Mesenchymal stem cell (in vitro differentiated cells and primary cell): Measurements from ENCODE around the gene SERPINA10.

Source experiments
- DNase-seq: peaks from one replicate; pipeline ENCODE4 v3.0.0-alpha.2; 2013
- H2AFZ ChIP-seq: one replicate; pipeline ENCODE4 v1.6.1; 2013; ENCODE audit warnings: low read depth, mild to moderate bottlenecking, control low read depth, inconsistent platforms, low read length, moderate library complexity
- H2AK5ac ChIP-seq: 2 replicates; pipeline ENCODE4 v1.6.1; 2013; ENCODE audit warnings: low read length, moderate library complexity, mild to moderate bottlenecking, inconsistent platforms; ENCODE audit not compliant: severe bottlenecking
- H2BK120ac ChIP-seq: one replicate; pipeline ENCODE4 v1.6.1; 2013; ENCODE audit warnings: low read depth, mild to moderate bottlenecking, inconsistent platforms, low read length, moderate library complexity
- H2BK12ac ChIP-seq, 2 experiments: one replicate each; pipeline ENCODE4 v1.6.1; 2013; ENCODE audit warnings: inconsistent platforms in 2 of 2, low read length in 2 of 2, mild to moderate bottlenecking in 2 of 2, moderate library complexity in 2 of 2, control low read depth in 1 of 2
- H2BK15ac ChIP-seq: one replicate; pipeline ENCODE4 v1.6.1; 2013; ENCODE audit warnings: mild to moderate bottlenecking, low read depth, inconsistent platforms; ENCODE audit not compliant: poor library complexity, severe bottlenecking
- H2BK5ac ChIP-seq: 2 replicates; pipeline ENCODE4 v1.6.1; 2013; ENCODE audit warnings: low read depth, mild to moderate bottlenecking, low read length, control low read depth, inconsistent platforms; ENCODE audit not compliant: poor library complexity, severe bottlenecking
- H3K14ac ChIP-seq, 2 experiments: one replicate each; pipeline ENCODE4 v1.6.1; 2013; ENCODE audit warnings: inconsistent platforms in 2 of 2, low read length in 2 of 2, control low read depth in 1 of 2, mild to moderate bottlenecking in 1 of 2, moderate library complexity in 1 of 2
- H3K18ac ChIP-seq, 2 experiments: one replicate each; pipeline ENCODE4 v1.6.1; 2013; ENCODE audit warnings: inconsistent platforms in 2 of 2, low read length in 2 of 2, control low read depth in 1 of 2, low read depth in 1 of 2, mild to moderate bottlenecking in 1 of 2
- H3K23ac ChIP-seq, 2 experiments: one replicate each; pipeline ENCODE4 v1.6.1; 2013; ENCODE audit warnings: inconsistent platforms in 2 of 2, low read length in 2 of 2, mild to moderate bottlenecking in 2 of 2, moderate library complexity in 2 of 2, control low read depth in 1 of 2
- H3K27ac ChIP-seq: 2 replicates; pipeline ENCODE4 v1.5.1; 2013; ENCODE audit warnings: mild to moderate bottlenecking, moderate library complexity, low read length, control low read depth, inconsistent platforms; ENCODE audit not compliant: poor library complexity, severe bottlenecking
- H3K27me3 ChIP-seq, 2 experiments: 2 replicates each; pipeline versions ENCODE4 v1.6.1 to v1.7.0; 2013; ENCODE audit warnings: low read length in 2 of 2, mild to moderate bottlenecking in 2 of 2, moderate library complexity in 2 of 2, control low read depth in 1 of 2, inconsistent platforms in 1 of 2; ENCODE audit not compliant: control insufficient read depth in 1 of 2, insufficient read depth in 1 of 2
- H3K36me3 ChIP-seq, 2 experiments: 2 replicates each; pipeline versions ENCODE4 v1.6.1 to v1.7.0; 2013; ENCODE audit warnings: low read length in 2 of 2, control low read depth in 1 of 2, inconsistent platforms in 1 of 2, low read depth in 1 of 2, mild to moderate bottlenecking in 1 of 2; ENCODE audit not compliant: insufficient read depth in 2 of 2, control insufficient read depth in 1 of 2
- H3K4ac ChIP-seq, 2 experiments: one replicate each; pipeline ENCODE4 v1.6.1; 2013; ENCODE audit warnings: inconsistent platforms in 2 of 2, low read length in 2 of 2, mild to moderate bottlenecking in 2 of 2, moderate library complexity in 2 of 2, control low read depth in 1 of 2, low read depth in 1 of 2
- H3K4me1 ChIP-seq: 2 replicates; pipeline ENCODE4 v1.6.1; 2013; ENCODE audit warnings: low read depth, low read length, control low read depth; ENCODE audit not compliant: control insufficient read depth, insufficient read depth
- H3K4me2 ChIP-seq: 2 replicates; pipeline ENCODE4 v1.6.1; 2013; ENCODE audit warnings: low read length, mild to moderate bottlenecking, inconsistent platforms; ENCODE audit not compliant: poor library complexity, severe bottlenecking
- H3K4me3 ChIP-seq, 2 experiments: 2 replicates each; pipeline versions ENCODE4 v1.5.1 to v1.7.0; 2013; ENCODE audit warnings: low read length in 2 of 2, mild to moderate bottlenecking in 2 of 2, control low read depth in 1 of 2, low read depth in 1 of 2; ENCODE audit not compliant: insufficient read depth in 1 of 2
- H3K79me1 ChIP-seq: replicated peaks from 2 replicates; pipeline ENCODE4 v1.6.1; 2013; ENCODE audit warnings: mild to moderate bottlenecking, control low read depth, low read length, inconsistent platforms; ENCODE audit not compliant: poor library complexity, severe bottlenecking
- H3K9ac ChIP-seq: 2 replicates; pipeline ENCODE4 v1.7.0; 2013; ENCODE audit warnings: mild to moderate bottlenecking, low read length, moderate library complexity
- H3K9me3 ChIP-seq: 2 replicates; pipeline ENCODE4 v1.7.0; 2013; ENCODE audit warnings: mild to moderate bottlenecking, low read length; ENCODE audit not compliant: control insufficient read depth
- H4K8ac ChIP-seq: one replicate; pipeline ENCODE4 v1.6.1; 2013; ENCODE audit warnings: inconsistent platforms, mild to moderate bottlenecking, low read length, moderate library complexity
- H4K91ac ChIP-seq: one replicate; pipeline ENCODE4 v1.6.1; 2013; ENCODE audit warnings: mild to moderate bottlenecking, low read length, inconsistent platforms
- WGBS: methylation state at CpG from one replicate; pipeline ENCODE4 v1.1.7; 2013; ENCODE audit warnings: mixed read lengths; 5-methylcytosine and 5-hydroxymethylcytosine counted together

The SERPINA10 gene

GRCh38 chr14:94295360-94296180, 2.5 kb upstream of the SERPINA10 start:
- Histone ChIP-seq H2BK120ac (no peak overlapping the region), H3K4ac (no peak overlapping the region), H3K9me3 (no peaks in the 10 kb centered on the region), H3K4me2 (no peak overlapping the region), H3K18ac (no peak overlapping the region), H3K36me3 (no peaks in the 10 kb centered on the region), H3K79me1 (no peaks in the 10 kb centered on the region), H2BK12ac (no peak overlapping the region), H3K27ac (no peak overlapping the region), H4K91ac (no peak overlapping the region), H2AK5ac (no peak overlapping the region), H2AFZ (no peak overlapping the region), H3K9ac (no peak overlapping the region), H2BK15ac (no peak overlapping the region), H3K14ac (no peak overlapping the region), H3K4me1 (no peaks in the 10 kb centered on the region), H2BK5ac (no peak overlapping the region), H3K4me3 (no peak overlapping the region), H3K23ac (no peak overlapping the region), H4K8ac (no peak overlapping the region), H3K27me3 (peaks cover 0 to 12% of the 10 kb centered on the region in 2 experiments)
- no peak for DNase-seq
- 77% methylated on average over 9 of the region's 9 CpGs for WGBS

DNA sequence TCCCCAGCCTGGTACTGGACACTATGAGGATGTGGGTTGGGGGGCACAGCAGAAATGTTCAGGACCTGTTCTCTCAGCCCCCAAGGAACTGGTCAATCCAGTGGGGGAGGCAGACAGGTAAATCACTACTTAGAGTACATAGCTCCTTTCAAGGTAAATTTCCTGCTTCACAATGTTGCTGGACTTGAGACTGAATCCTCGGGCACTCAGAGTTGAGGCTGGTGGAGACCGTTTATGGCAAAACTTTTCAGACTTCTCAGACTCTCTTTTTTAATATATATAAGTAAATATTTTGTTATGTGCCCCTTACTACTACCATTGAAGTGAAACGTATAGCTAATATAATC, 483 bp upstream of the SERPINA10 start:
- no peak overlapping the region for H2BK12ac ChIP-seq
- no peak overlapping the region for H3K4me2 ChIP-seq
- H3K27me3 ChIP-seq: peaks cover 0 to 12% of the 10 kb centered on the region in 2 experiments
- H3K4me3 ChIP-seq: no peak overlapping the region
- no peak overlapping the region for H2BK5ac ChIP-seq
- no peak overlapping the region for H4K8ac ChIP-seq
- no peaks in the 10 kb centered on the region for H3K9me3 ChIP-seq
- no peaks in the 10 kb centered on the region for H3K4me1 ChIP-seq
- no peaks in the 10 kb centered on the region for H3K79me1 ChIP-seq
- H3K9ac ChIP-seq: no peak overlapping the region
- H3K23ac ChIP-seq: no peak overlapping the region
- H4K91ac ChIP-seq: no peak overlapping the region
- H3K36me3 ChIP-seq: no peaks in the 10 kb centered on the region
- H3K18ac ChIP-seq: no peak overlapping the region
- H2BK15ac ChIP-seq: no peak overlapping the region
- no peak overlapping the region for H2AK5ac ChIP-seq
- no peak for DNase-seq
- no peak overlapping the region for H3K4ac ChIP-seq
- no peak overlapping the region for H3K27ac ChIP-seq
- H3K14ac ChIP-seq: no peak overlapping the region
- no peak overlapping the region for H2BK120ac ChIP-seq
- no CpG with 5 or more reads among the region's 3 CpGs for WGBS
- no peak overlapping the region for H2AFZ ChIP-seq

GRCh38 chr14:94292526-94292871, 569 bp downstream of the SERPINA10 start:
- H4K8ac ChIP-seq: no peak overlapping the region
- H2BK5ac ChIP-seq: no peak overlapping the region
- H3K18ac ChIP-seq: no peak overlapping the region
- H2AFZ ChIP-seq: no peak overlapping the region
- no peak overlapping the region for H3K14ac ChIP-seq
- no peak overlapping the region for H2BK120ac ChIP-seq
- no peak overlapping the region for H3K4me3 ChIP-seq
- no peak for DNase-seq
- no peak overlapping the region for H2BK15ac ChIP-seq
- no peak overlapping the region for H2AK5ac ChIP-seq
- no peaks in the 10 kb centered on the region for H3K9me3 ChIP-seq
- peaks cover 0 to 12% of the 10 kb centered on the region in 2 experiments for H3K27me3 ChIP-seq
- H3K9ac ChIP-seq: no peak overlapping the region
- 70% methylated on average over 3 of the region's 3 CpGs for WGBS
- H4K91ac ChIP-seq: no peak overlapping the region
- H3K36me3 ChIP-seq: no peaks in the 10 kb centered on the region
- no peak overlapping the region for H3K4ac ChIP-seq
- no peak overlapping the region for H2BK12ac ChIP-seq
- H3K23ac ChIP-seq: no peak overlapping the region
- H3K79me1 ChIP-seq: no peaks in the 10 kb centered on the region
- H3K27ac ChIP-seq: no peak overlapping the region
- no peaks in the 10 kb centered on the region for H3K4me1 ChIP-seq
- H3K4me2 ChIP-seq: no peak overlapping the region

DNA sequence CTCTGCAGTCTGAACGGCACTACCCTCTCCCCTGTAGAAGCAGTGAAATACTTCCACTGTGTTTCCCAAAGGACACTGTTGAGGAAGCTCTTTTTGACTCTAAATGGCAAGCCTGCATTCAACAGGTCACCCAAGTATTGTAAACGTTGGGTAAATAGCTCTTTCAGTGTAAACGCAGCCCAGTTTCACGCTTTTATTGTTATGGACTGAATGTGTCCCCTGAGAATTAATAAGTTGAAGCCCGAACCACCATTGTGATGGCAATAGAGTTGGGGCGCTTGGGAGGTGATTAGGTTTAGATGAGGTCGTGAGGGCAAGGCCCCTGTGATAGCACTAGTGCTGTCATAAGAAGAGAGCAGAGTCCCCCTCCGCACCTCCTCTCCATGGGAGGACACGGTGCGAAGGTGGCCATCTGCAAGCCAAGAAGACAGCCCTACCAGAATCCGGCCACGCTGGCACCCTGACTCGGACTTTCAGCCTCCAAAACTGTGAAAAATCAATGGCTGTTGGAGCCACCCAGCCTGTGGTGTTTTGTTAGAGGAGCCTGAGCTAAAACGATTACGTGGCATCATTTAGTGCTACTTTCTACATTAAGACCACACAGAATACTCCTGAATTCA, 1.1 kb downstream of the SERPINA10 start:
- H3K27ac ChIP-seq: no peak overlapping the region

More for the DNA sequence above, 1.1 kb downstream of the SERPINA10 start:
- no peak overlapping the region for H3K14ac ChIP-seq
- H2BK120ac ChIP-seq: no peak overlapping the region
- peaks cover 0 to 12% of the 10 kb centered on the region in 2 experiments for H3K27me3 ChIP-seq
- no peak overlapping the region for H3K23ac ChIP-seq
- no peak overlapping the region for H4K91ac ChIP-seq
- H3K4me2 ChIP-seq: no peak overlapping the region
- no peak overlapping the region for H2BK12ac ChIP-seq
- no peaks in the 10 kb centered on the region for H3K9me3 ChIP-seq
- no peaks in the 10 kb centered on the region for H3K36me3 ChIP-seq
- H3K4me3 ChIP-seq: no peak overlapping the region
- H3K4me1 ChIP-seq: no peaks in the 10 kb centered on the region
- H3K9ac ChIP-seq: no peak overlapping the region
- no peak overlapping the region for H3K4ac ChIP-seq
- H4K8ac ChIP-seq: no peak overlapping the region
- H2AK5ac ChIP-seq: no peak overlapping the region
- H3K18ac ChIP-seq: no peak overlapping the region
- H2BK15ac ChIP-seq: no peak overlapping the region
- no peaks in the 10 kb centered on the region for H3K79me1 ChIP-seq
- no peak overlapping the region for H2BK5ac ChIP-seq
- no peak for DNase-seq
- WGBS: 77% methylated on average over 15 of the region's 15 CpGs
- no peak overlapping the region for H2AFZ ChIP-seq
